ENCODE results near the gene CLDN4.

DNA sequence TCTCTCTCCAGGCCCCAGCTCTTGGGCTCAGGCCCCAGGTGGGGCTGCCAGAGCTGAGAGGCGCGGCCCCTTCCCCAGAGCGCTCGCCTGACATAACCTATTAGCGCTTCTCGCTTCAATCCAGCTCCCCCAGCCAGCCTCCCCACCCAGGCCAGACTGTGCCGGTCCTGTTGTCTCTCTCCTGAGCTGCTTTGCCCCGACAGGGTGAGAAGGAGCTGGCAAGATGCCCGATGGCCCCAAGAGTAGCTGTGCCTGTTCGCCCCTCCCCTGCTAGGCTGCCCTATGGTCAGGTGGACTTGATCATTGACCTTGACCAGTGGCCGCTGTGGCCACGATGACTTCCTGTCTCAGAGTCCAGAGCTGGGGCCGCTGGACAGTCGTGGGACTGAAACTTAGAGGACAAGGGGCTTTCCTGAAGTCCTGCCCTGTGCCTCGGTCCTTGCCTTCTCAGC, 39.3 kb downstream of the CLDN4 start:
- TF ChIP-seq, protein P1, sequence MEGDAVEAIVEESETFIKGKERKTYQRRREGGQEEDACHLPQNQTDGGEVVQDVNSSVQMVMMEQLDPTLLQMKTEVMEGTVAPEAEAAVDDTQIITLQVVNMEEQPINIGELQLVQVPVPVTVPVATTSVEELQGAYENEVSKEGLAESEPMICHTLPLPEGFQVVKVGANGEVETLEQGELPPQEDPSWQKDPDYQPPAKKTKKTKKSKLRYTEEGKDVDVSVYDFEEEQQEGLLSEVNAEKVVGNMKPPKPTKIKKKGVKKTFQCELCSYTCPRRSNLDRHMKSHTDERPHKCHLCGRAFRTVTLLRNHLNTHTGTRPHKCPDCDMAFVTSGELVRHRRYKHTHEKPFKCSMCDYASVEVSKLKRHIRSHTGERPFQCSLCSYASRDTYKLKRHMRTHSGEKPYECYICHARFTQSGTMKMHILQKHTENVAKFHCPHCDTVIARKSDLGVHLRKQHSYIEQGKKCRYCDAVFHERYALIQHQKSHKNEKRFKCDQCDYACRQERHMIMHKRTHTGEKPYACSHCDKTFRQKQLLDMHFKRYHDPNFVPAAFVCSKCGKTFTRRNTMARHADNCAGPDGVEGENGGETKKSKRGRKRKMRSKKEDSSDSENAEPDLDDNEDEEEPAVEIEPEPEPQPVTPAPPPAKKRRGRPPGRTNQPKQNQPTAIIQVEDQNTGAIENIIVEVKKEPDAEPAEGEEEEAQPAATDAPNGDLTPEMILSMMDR (IDR thresholded peaks at IDR 0.05): no peak
- TF ChIP-seq, protein P2, sequence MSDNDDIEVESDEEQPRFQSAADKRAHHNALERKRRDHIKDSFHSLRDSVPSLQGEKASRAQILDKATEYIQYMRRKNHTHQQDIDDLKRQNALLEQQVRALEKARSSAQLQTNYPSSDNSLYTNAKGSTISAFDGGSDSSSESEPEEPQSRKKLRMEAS (CRISPR knock-in tag; IDR thresholded peaks at IDR 0.05): no peak
- TF ChIP-seq E2F5 (CRISPR knock-in tag; IDR thresholded peaks at IDR 0.05) (no peak), SP1 (CRISPR knock-in tag; conservative IDR thresholded peaks at IDR 0.05) (no peak), ZNF281 (CRISPR knock-in tag; IDR thresholded peaks at IDR 0.05) (no peak), ESRRA (CRISPR knock-in tag; IDR thresholded peaks at IDR 0.05; ENCODE audit: borderline replicate concordance) (no peak)
- TF ChIP-seq, protein P3, sequence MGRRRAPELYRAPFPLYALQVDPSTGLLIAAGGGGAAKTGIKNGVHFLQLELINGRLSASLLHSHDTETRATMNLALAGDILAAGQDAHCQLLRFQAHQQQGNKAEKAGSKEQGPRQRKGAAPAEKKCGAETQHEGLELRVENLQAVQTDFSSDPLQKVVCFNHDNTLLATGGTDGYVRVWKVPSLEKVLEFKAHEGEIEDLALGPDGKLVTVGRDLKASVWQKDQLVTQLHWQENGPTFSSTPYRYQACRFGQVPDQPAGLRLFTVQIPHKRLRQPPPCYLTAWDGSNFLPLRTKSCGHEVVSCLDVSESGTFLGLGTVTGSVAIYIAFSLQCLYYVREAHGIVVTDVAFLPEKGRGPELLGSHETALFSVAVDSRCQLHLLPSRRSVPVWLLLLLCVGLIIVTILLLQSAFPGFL (CRISPR knock-in tag; IDR thresholded peaks at IDR 0.05; ENCODE audit: borderline replicate concordance): no peak
- TF ChIP-seq, protein P4, sequence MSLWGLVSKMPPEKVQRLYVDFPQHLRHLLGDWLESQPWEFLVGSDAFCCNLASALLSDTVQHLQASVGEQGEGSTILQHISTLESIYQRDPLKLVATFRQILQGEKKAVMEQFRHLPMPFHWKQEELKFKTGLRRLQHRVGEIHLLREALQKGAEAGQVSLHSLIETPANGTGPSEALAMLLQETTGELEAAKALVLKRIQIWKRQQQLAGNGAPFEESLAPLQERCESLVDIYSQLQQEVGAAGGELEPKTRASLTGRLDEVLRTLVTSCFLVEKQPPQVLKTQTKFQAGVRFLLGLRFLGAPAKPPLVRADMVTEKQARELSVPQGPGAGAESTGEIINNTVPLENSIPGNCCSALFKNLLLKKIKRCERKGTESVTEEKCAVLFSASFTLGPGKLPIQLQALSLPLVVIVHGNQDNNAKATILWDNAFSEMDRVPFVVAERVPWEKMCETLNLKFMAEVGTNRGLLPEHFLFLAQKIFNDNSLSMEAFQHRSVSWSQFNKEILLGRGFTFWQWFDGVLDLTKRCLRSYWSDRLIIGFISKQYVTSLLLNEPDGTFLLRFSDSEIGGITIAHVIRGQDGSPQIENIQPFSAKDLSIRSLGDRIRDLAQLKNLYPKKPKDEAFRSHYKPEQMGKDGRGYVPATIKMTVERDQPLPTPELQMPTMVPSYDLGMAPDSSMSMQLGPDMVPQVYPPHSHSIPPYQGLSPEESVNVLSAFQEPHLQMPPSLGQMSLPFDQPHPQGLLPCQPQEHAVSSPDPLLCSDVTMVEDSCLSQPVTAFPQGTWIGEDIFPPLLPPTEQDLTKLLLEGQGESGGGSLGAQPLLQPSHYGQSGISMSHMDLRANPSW (CRISPR knock-in tag; conservative IDR thresholded peaks at IDR 0.05; ENCODE audit: low read depth): no peak
- TF ChIP-seq, protein P5, sequence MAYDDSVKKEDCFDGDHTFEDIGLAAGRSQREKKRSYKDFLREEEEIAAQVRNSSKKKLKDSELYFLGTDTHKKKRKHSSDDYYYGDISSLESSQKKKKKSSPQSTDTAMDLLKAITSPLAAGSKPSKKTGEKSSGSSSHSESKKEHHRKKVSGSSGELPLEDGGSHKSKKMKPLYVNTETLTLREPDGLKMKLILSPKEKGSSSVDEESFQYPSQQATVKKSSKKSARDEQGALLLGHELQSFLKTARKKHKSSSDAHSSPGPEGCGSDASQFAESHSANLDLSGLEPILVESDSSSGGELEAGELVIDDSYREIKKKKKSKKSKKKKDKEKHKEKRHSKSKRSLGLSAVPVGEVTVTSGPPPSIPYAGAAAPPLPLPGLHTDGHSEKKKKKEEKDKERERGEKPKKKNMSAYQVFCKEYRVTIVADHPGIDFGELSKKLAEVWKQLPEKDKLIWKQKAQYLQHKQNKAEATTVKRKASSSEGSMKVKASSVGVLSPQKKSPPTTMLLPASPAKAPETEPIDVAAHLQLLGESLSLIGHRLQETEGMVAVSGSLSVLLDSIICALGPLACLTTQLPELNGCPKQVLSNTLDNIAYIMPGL (CRISPR knock-in tag; IDR thresholded peaks at IDR 0.05): no peak
- TF ChIP-seq, protein P6, sequence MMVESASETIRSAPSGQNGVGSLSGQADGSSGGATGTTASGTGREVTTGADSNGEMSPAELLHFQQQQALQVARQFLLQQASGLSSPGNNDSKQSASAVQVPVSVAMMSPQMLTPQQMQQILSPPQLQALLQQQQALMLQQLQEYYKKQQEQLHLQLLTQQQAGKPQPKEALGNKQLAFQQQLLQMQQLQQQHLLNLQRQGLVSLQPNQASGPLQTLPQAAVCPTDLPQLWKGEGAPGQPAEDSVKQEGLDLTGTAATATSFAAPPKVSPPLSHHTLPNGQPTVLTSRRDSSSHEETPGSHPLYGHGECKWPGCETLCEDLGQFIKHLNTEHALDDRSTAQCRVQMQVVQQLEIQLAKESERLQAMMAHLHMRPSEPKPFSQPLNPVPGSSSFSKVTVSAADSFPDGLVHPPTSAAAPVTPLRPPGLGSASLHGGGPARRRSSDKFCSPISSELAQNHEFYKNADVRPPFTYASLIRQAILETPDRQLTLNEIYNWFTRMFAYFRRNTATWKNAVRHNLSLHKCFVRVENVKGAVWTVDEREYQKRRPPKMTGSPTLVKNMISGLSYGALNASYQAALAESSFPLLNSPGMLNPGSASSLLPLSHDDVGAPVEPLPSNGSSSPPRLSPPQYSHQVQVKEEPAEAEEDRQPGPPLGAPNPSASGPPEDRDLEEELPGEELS (CRISPR knock-in tag; IDR thresholded peaks at IDR 0.05): no peak
- TF ChIP-seq, protein P7, sequence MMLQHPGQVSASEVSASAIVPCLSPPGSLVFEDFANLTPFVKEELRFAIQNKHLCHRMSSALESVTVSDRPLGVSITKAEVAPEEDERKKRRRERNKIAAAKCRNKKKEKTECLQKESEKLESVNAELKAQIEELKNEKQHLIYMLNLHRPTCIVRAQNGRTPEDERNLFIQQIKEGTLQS (CRISPR knock-in tag; conservative IDR thresholded peaks at IDR 0.05): no peak
